ENCODE data around the gene LASP1NB.

LASP1NB gene

GRCh38 chr17:38899421-38899820, 26.0 kb upstream of the LASP1NB start:
- Histone ChIP-seq H3K27me3 (no peaks in the 10 kb centered on the region), H3K4me1 (peaks cover 0 to 90% (median 66%) of the 10 kb centered on the region in 4 donors), H3K36me3 (peaks cover 0 to 45% (median 0%) of the 10 kb centered on the region in 3 donors), H3K27ac (peak overlapping the region in 3 of 4 donors; percentile 75 to 81 (median 81)), H3K4me3 (no peak overlapping the region), H3K9me3 (no peaks in the 10 kb centered on the region)
- 55 to 69% methylated on average over 5 of the region's 5 CpGs for WGBS, 2 donors
- TF ChIP-seq POLR2A (IDR thresholded peaks at IDR 0.05): no peak
- no peak for TF ChIP-seq EP300 (IDR thresholded peaks at IDR 0.05)
- no peak for TF ChIP-seq CTCF (IDR thresholded peaks at IDR 0.05)
- DNase-seq (ENCODE audit: low spot score in 2 of 2): no peak

- Histone ChIP-seq H3K27me3 (no peaks in the 10 kb centered on the region), H3K9me3 (no peaks in the 10 kb centered on the region), H3K36me3 (peaks cover 0 to 48% (median 0%) of the 10 kb centered on the region in 3 donors), H3K4me3 (no peak overlapping the region), H3K4me1 (peaks cover 0 to 86% (median 61%) of the 10 kb centered on the region in 4 donors), H3K27ac (peak overlapping the region in 3 of 4 donors; percentile 29 to 83 (median 77))
- peak in 1 of 2 donors; percentile 64 for DNase-seq (ENCODE audit: low spot score in 2 of 2)
- TF ChIP-seq POLR2A (IDR thresholded peaks at IDR 0.05) (no peak), EP300 (IDR thresholded peaks at IDR 0.05) (peak in 1 of 2 donors; percentile 11)
- 18 to 20% methylated on average over 10 of the region's 10 CpGs for WGBS, 2 donors
Measured at GRCh38 chr17:38900978-38901656, 24.3 kb upstream of the LASP1NB start.

- H3K9me3 ChIP-seq: no peaks in the 10 kb centered on the region
- WGBS, 2 donors: 79 to 89% methylated on average over 6 of the region's 6 CpGs
- no peak for DNase-seq (ENCODE audit: low spot score in 2 of 2)
- TF ChIP-seq POLR2A (IDR thresholded peaks at IDR 0.05) (no peak), CTCF (IDR thresholded peaks at IDR 0.05) (no peak), EP300 (IDR thresholded peaks at IDR 0.05) (no peak)
- peak overlapping the region in 2 of 4 donors; percentile 77 to 83 for H3K27ac ChIP-seq
- no peak overlapping the region for H3K4me3 ChIP-seq
- no peaks in the 10 kb centered on the region for H3K27me3 ChIP-seq
- H3K4me1 ChIP-seq: peaks cover 0 to 86% (median 44%) of the 10 kb centered on the region in 4 donors
- peaks cover 0 to 46% (median 0%) of the 10 kb centered on the region in 3 donors for H3K36me3 ChIP-seq
Measured at GRCh38 chr17:38903404-38903803, 22.0 kb upstream of the LASP1NB start.

- WGBS, 2 donors: 94 to 97% methylated on average over 3 of the region's 3 CpGs
- Histone ChIP-seq H3K9me3 (no peaks in the 10 kb centered on the region), H3K36me3 (peaks cover 0 to 43% (median 0%) of the 10 kb centered on the region in 3 donors), H3K27me3 (no peaks in the 10 kb centered on the region), H3K4me1 (peaks cover 0 to 85% (median 30%) of the 10 kb centered on the region in 4 donors), H3K4me3 (no peak overlapping the region), H3K27ac (no peak overlapping the region)
- TF ChIP-seq CTCF (IDR thresholded peaks at IDR 0.05): no peak
- TF ChIP-seq POLR2A (IDR thresholded peaks at IDR 0.05): no peak
- no peak for TF ChIP-seq EP300 (IDR thresholded peaks at IDR 0.05)
- no peak for DNase-seq (ENCODE audit: low spot score in 2 of 2)
Measured at GRCh38 chr17:38904892-38905291, 20.5 kb upstream of the LASP1NB start.

- peaks cover 0 to 87% (median 28%) of the 10 kb centered on the region in 4 donors for H3K4me1 ChIP-seq
- DNase-seq (ENCODE audit: low spot score in 2 of 2): no peak
Measured at GRCh38 chr17:38905375-38905774, 20.0 kb upstream of the LASP1NB start.

GRCh38 chr17:38906460-38907228, 18.8 kb upstream of the LASP1NB start:
- peak overlapping the region in 2 of 4 donors; percentile 57 to 65 for H3K27ac ChIP-seq
- peaks cover 0 to 86% (median 20%) of the 10 kb centered on the region in 4 donors for H3K4me1 ChIP-seq
- TF ChIP-seq CTCF (IDR thresholded peaks at IDR 0.05) (no peak), POLR2A (IDR thresholded peaks at IDR 0.05) (no peak), EP300 (IDR thresholded peaks at IDR 0.05) (no peak)
- no peaks in the 10 kb centered on the region for H3K9me3 ChIP-seq
- WGBS, 2 donors: 59 to 64% methylated on average over 6 to 7 of the region's 7 CpGs
- DNase-seq (ENCODE audit: low spot score in 2 of 2): no peak
- no peaks in the 10 kb centered on the region for H3K27me3 ChIP-seq
- H3K36me3 ChIP-seq: peaks cover 0 to 59% (median 0%) of the 10 kb centered on the region in 3 donors
- H3K4me3 ChIP-seq: no peak overlapping the region

More at GRCh38 chr17:38905375-38905774, 20.0 kb upstream of the LASP1NB start:
- no peak overlapping the region for H3K4me3 ChIP-seq
- H3K9me3 ChIP-seq: no peaks in the 10 kb centered on the region
- no peak for TF ChIP-seq POLR2A (IDR thresholded peaks at IDR 0.05)
- H3K36me3 ChIP-seq: peaks cover 0 to 48% (median 0%) of the 10 kb centered on the region in 3 donors
- no peak overlapping the region for H3K27ac ChIP-seq
- WGBS, 2 donors: 87 to 90% methylated on average over 10 of the region's 10 CpGs
- no peaks in the 10 kb centered on the region for H3K27me3 ChIP-seq

Measured in tibial nerve (tissue), 4 donors.